ENCODE data around the gene GLCCI1. TPM values are rescaled to one million over a fixed set of nuclear protein-coding genes. Genes with fewer than 3 reads are reported as not detected.
"Not testable (repeated sequence)": the region's sequence is repeated elsewhere in the genome, so short reads cannot be mapped to it uniquely, and the experiment has no call there.

GLCCI1 gene
- total RNA-seq, 1 experiment from 2014 or later = 12.9 TPM

GRCh38 chr7:8056439-8056838 lies 87.8 kb downstream of the GLCCI1 start:
- CTCF ChIA-PET = no interaction called here
- no TSS peak for BruUV-seq (replicated peaks)
- H3K4me1 Mint-ChIP-seq (ENCODE audit: low read depth, unreplicated experiment) = no peaks in the 10 kb centered on the region
- intact Hi-C loops (cut with micrococcal nuclease; ENCODE audit: unreplicated experiment) = no loop called here
- H3K27ac Mint-ChIP-seq (ENCODE audit: unreplicated experiment) = no peak overlapping the region
- no peak for DNase-seq
- H3K27me3 Mint-ChIP-seq (ENCODE audit: unreplicated experiment) = no peaks in the 10 kb centered on the region
- no peaks in the 10 kb centered on the region for H3K36me3 Mint-ChIP-seq (ENCODE audit: insufficient read depth, unreplicated experiment)
- no peak overlapping the region for H3K4me3 Mint-ChIP-seq (ENCODE audit: low read depth, unreplicated experiment)
- no peaks in the 10 kb centered on the region for H3K9me3 Mint-ChIP-seq (ENCODE audit: low read depth, unreplicated experiment)
- TF ChIP-seq CTCF (IDR thresholded peaks at IDR 0.05; ENCODE audit: unreplicated experiment) = no peak

- Mint-ChIP-seq H3K36me3 (ENCODE audit: insufficient read depth, unreplicated experiment) (no peaks in the 10 kb centered on the region), H3K27me3 (ENCODE audit: unreplicated experiment) (no peaks in the 10 kb centered on the region), H3K27ac (ENCODE audit: unreplicated experiment) (no peak overlapping the region), H3K9me3 (ENCODE audit: low read depth, unreplicated experiment) (no peaks in the 10 kb centered on the region), H3K4me1 (ENCODE audit: low read depth, unreplicated experiment) (no peaks in the 10 kb centered on the region), H3K4me3 (ENCODE audit: low read depth, unreplicated experiment) (no peak overlapping the region)
- CTCF ChIA-PET = no interaction called here
- BruUV-seq (replicated peaks) = no TSS peak
- DNase-seq = no peak
- intact Hi-C loops (cut with micrococcal nuclease; ENCODE audit: unreplicated experiment) = no loop called here
- no peak for TF ChIP-seq CTCF (IDR thresholded peaks at IDR 0.05; ENCODE audit: unreplicated experiment)
These were observed 89.0 kb downstream of the GLCCI1 start for GRCh38 chr7:8057566-8057965.

GRCh38 chr7:8058322-8058721 lies 89.7 kb downstream of the GLCCI1 start:
- Mint-ChIP-seq H3K9me3 (ENCODE audit: low read depth, unreplicated experiment) (no peaks in the 10 kb centered on the region), H3K27me3 (ENCODE audit: unreplicated experiment) (no peaks in the 10 kb centered on the region), H3K27ac (ENCODE audit: unreplicated experiment) (no peak overlapping the region), H3K4me3 (ENCODE audit: low read depth, unreplicated experiment) (no peak overlapping the region), H3K4me1 (ENCODE audit: low read depth, unreplicated experiment) (no peaks in the 10 kb centered on the region), H3K36me3 (ENCODE audit: insufficient read depth, unreplicated experiment) (no peaks in the 10 kb centered on the region)
- CTCF ChIA-PET = no interaction called here
- TF ChIP-seq CTCF (IDR thresholded peaks at IDR 0.05; ENCODE audit: unreplicated experiment) = no peak
- no TSS peak for BruUV-seq (replicated peaks)
- intact Hi-C loops (cut with micrococcal nuclease; ENCODE audit: unreplicated experiment) = no loop called here
- DNase-seq = no peak

GRCh38 chr7:8058852-8059251 lies 90.3 kb downstream of the GLCCI1 start:
- TF ChIP-seq CTCF (IDR thresholded peaks at IDR 0.05; ENCODE audit: unreplicated experiment) = no peak
- Mint-ChIP-seq H3K36me3 (ENCODE audit: insufficient read depth, unreplicated experiment) (no peaks in the 10 kb centered on the region), H3K9me3 (ENCODE audit: low read depth, unreplicated experiment) (no peaks in the 10 kb centered on the region), H3K4me3 (ENCODE audit: low read depth, unreplicated experiment) (no peak overlapping the region), H3K4me1 (ENCODE audit: low read depth, unreplicated experiment) (no peaks in the 10 kb centered on the region), H3K27me3 (ENCODE audit: unreplicated experiment) (no peaks in the 10 kb centered on the region), H3K27ac (ENCODE audit: unreplicated experiment) (no peak overlapping the region)
- intact Hi-C loops (cut with micrococcal nuclease; ENCODE audit: unreplicated experiment) = no loop called here
- BruUV-seq (replicated peaks) = no TSS peak
- DNase-seq = no peak
- CTCF ChIA-PET = no interaction called here

GRCh38 chr7:8060241-8060640 lies 91.6 kb downstream of the GLCCI1 start:
- H3K4me3 Mint-ChIP-seq (ENCODE audit: low read depth, unreplicated experiment) = no peak overlapping the region
- no peaks in the 10 kb centered on the region for H3K36me3 Mint-ChIP-seq (ENCODE audit: insufficient read depth, unreplicated experiment)
- no peak overlapping the region for H3K27ac Mint-ChIP-seq (ENCODE audit: unreplicated experiment)
- CTCF ChIA-PET = no interaction called here
- BruUV-seq (replicated peaks) = no TSS peak
- no peak for TF ChIP-seq CTCF (IDR thresholded peaks at IDR 0.05; ENCODE audit: unreplicated experiment)
- DNase-seq = no peak
- no peaks in the 10 kb centered on the region for H3K4me1 Mint-ChIP-seq (ENCODE audit: low read depth, unreplicated experiment)
- intact Hi-C loops (cut with micrococcal nuclease; ENCODE audit: unreplicated experiment) = no loop called here
- H3K27me3 Mint-ChIP-seq (ENCODE audit: unreplicated experiment) = no peaks in the 10 kb centered on the region
- no peaks in the 10 kb centered on the region for H3K9me3 Mint-ChIP-seq (ENCODE audit: low read depth, unreplicated experiment)

GRCh38 chr7:8063300-8063699 lies 94.7 kb downstream of the GLCCI1 start:
- BruUV-seq (replicated peaks); H3K4me1 Mint-ChIP-seq (ENCODE audit: low read depth, unreplicated experiment); H3K27ac Mint-ChIP-seq (ENCODE audit: unreplicated experiment); H3K9me3 Mint-ChIP-seq (ENCODE audit: low read depth, unreplicated experiment); H3K36me3 Mint-ChIP-seq (ENCODE audit: insufficient read depth, unreplicated experiment); H3K4me3 Mint-ChIP-seq (ENCODE audit: low read depth, unreplicated experiment); CTCF ChIA-PET; DNase-seq; intact Hi-C loops (cut with micrococcal nuclease; ENCODE audit: unreplicated experiment); H3K27me3 Mint-ChIP-seq (ENCODE audit: unreplicated experiment): not testable (repeated sequence)

Measured in Calu3 (cell line).